ENCODE results near the gene NMBR.

- TF ChIP-seq CTCF (IDR thresholded peaks at IDR 0.05) (no peak), POLR2A (IDR thresholded peaks at IDR 0.05) (no peak)
These were observed 74.9 kb downstream of the NMBR start for GRCh38 chr6:142071981-142072380.

Data from uterus (tissue), 2 donors.